Left ventricle myocardium inferior (tissue), 1 donor: ENCODE data around the gene PLCD1. TPM values are rescaled to one million over a fixed set of nuclear protein-coding genes. Genes with fewer than 3 reads are reported as not detected.
"Not testable (repeated sequence)": the region's sequence is repeated elsewhere in the genome, so short reads cannot be mapped to it uniquely, and the experiment has no call there.

Source experiments
- DNase-seq: peaks from one replicate; pipeline ENCODE4 v3.0.0-alpha.2; 2020
- H3K27ac ChIP-seq: fragments of 200-600 bp; replicated peaks from 2 replicates; pipeline ENCODE4 v1.8.0; 2021
- H3K27me3 ChIP-seq: fragments of 200-600 bp; 2 replicates; pipeline ENCODE4 v1.8.0; 2021; ENCODE audit warnings: low read depth
- H3K36me3 ChIP-seq: fragments of 200-600 bp; 2 replicates; pipeline ENCODE4 v1.8.0; 2021
- H3K4me1 ChIP-seq: fragments of 200-600 bp; 2 replicates; pipeline ENCODE4 v1.8.0; 2021
- H3K4me3 ChIP-seq: fragments of 200-600 bp; 2 replicates; pipeline ENCODE4 v1.8.0; 2021; ENCODE audit warnings: mild to moderate bottlenecking, moderate library complexity
- H3K9me3 ChIP-seq: fragments of 200-600 bp; replicated peaks from 2 replicates; pipeline ENCODE4 v1.8.0; 2021
- CTCF ChIP-seq: fragments of 200-600 bp; IDR thresholded peaks from 2 replicates; pipeline ENCODE4 v1.8.0; 2021; ENCODE audit warnings: antibody characterized with exemption, mild to moderate bottlenecking, borderline replicate concordance
- intact Hi-C: fragments of 100-400 bp; cut with micrococcal nuclease; formaldehyde crosslinking; loops from one replicate; pipeline ENCODE4 v1.11.0; 2022
- total RNA-seq: library from RNA; stranded (reverse); fragmentation: NEBNext Ultra II Directional; extraction: Animal tissue kit (Norgen Biotek cat#: 25700); gene quantifications from one replicate; pipeline ENCODE4 v1.2.1, GENCODE V29; 2021
- donor health status: DM: no; HTN: yes; CAD: no; lungs with severe emphysema.

The PLCD1 gene
- total RNA-seq, 1 donor from 2014 or later: 10.3 TPM

- H3K4me1 ChIP-seq: no peaks in the 10 kb centered on the region
- intact Hi-C loops: no loop called here
- DNase-seq: no peak
- H3K27me3 ChIP-seq: peaks cover 5% of the 10 kb centered on the region
- H3K9me3 ChIP-seq: no peaks in the 10 kb centered on the region
- no peaks in the 10 kb centered on the region for H3K36me3 ChIP-seq
- no peak for TF ChIP-seq CTCF
- no peak overlapping the region for H3K4me3 ChIP-seq
- H3K27ac ChIP-seq: no peak overlapping the region
These were observed 30.1 kb upstream of the PLCD1 start for GRCh38 chr3:38059591-38059990.

GRCh38 chr3:38059148-38059547 is 29.7 kb upstream of the PLCD1 start:
- Histone ChIP-seq H3K27ac (no peak overlapping the region), H3K4me1 (no peaks in the 10 kb centered on the region), H3K27me3 (peaks cover 5% of the 10 kb centered on the region), H3K4me3 (no peak overlapping the region), H3K36me3 (no peaks in the 10 kb centered on the region), H3K9me3 (no peaks in the 10 kb centered on the region)
- no peak for DNase-seq
- intact Hi-C loops: no loop called here
- TF ChIP-seq CTCF: no peak

GRCh38 chr3:38054499-38055001 is 25.1 kb upstream of the PLCD1 start:
- H3K36me3 ChIP-seq: no peaks in the 10 kb centered on the region
- DNase-seq: no peak

GRCh38 chr3:38053813-38054498 is 24.5 kb upstream of the PLCD1 start:
- H3K4me1 ChIP-seq, H3K9me3 ChIP-seq, DNase-seq, H3K27me3 ChIP-seq, intact Hi-C loops, H3K27ac ChIP-seq, H3K36me3 ChIP-seq, H3K4me3 ChIP-seq: not testable (repeated sequence)

More at GRCh38 chr3:38054499-38055001, 25.1 kb upstream of the PLCD1 start:
- intact Hi-C loops: no loop called here
- Histone ChIP-seq H3K27ac (no peak overlapping the region), H3K27me3 (no peaks in the 10 kb centered on the region), H3K4me1 (no peaks in the 10 kb centered on the region), H3K9me3 (no peaks in the 10 kb centered on the region), H3K4me3 (no peak overlapping the region)
- TF ChIP-seq CTCF: no peak

- H3K27me3 ChIP-seq, H3K27ac ChIP-seq, intact Hi-C loops, H3K9me3 ChIP-seq, H3K36me3 ChIP-seq, H3K4me3 ChIP-seq, DNase-seq, H3K4me1 ChIP-seq: not testable (repeated sequence)
These were observed 23.8 kb upstream of the PLCD1 start for GRCh38 chr3:38053286-38053685.

- no peak for TF ChIP-seq CTCF
- no peaks in the 10 kb centered on the region for H3K9me3 ChIP-seq
- intact Hi-C loops: no loop called here
- no peak overlapping the region for H3K4me3 ChIP-seq
- H3K4me1 ChIP-seq: no peaks in the 10 kb centered on the region
- H3K36me3 ChIP-seq: no peaks in the 10 kb centered on the region
- H3K27ac ChIP-seq: no peak overlapping the region
- DNase-seq: no peak
- no peaks in the 10 kb centered on the region for H3K27me3 ChIP-seq
These were observed 21.7 kb upstream of the PLCD1 start for GRCh38 chr3:38051131-38051530.
